NK-92 (cell line): ENCODE measurements around the gene LSAMP.

Source experiments
- DNase-seq: peaks from one replicate; lab custom pipeline; 2025; ENCODE audit not compliant: unreplicated experiment; lab: John Stamatoyannopoulos, UW

Gene LSAMP

GRCh38 chr3:116432795-116433194 is 12.5 kb downstream of the LSAMP start:
- DNase-seq: no peak

GRCh38 chr3:116429479-116430269 is 15.6 kb downstream of the LSAMP start:
- no peak for DNase-seq

GRCh38 chr3:116426036-116426435 is 19.3 kb downstream of the LSAMP start:
- no peak for DNase-seq

GRCh38 chr3:116425126-116425525 is 20.2 kb downstream of the LSAMP start:
- DNase-seq: no peak

GRCh38 chr3:116423945-116424344 is 21.3 kb downstream of the LSAMP start:
- DNase-seq: no peak

GRCh38 chr3:116423374-116423773 is 21.9 kb downstream of the LSAMP start:
- DNase-seq: no peak

- DNase-seq: no peak
Observed at GRCh38 chr3:116417151-116417550, 28.1 kb downstream of the LSAMP start.

- DNase-seq: no peak
Observed at GRCh38 chr3:116413319-116413718, 32.0 kb downstream of the LSAMP start.

GRCh38 chr3:116408473-116408872 is 36.8 kb downstream of the LSAMP start:
- DNase-seq: no peak

GRCh38 chr3:116405231-116405630 is 40.1 kb downstream of the LSAMP start:
- no peak for DNase-seq

- no peak for DNase-seq
Observed at GRCh38 chr3:116399701-116400226, 45.5 kb downstream of the LSAMP start.

GRCh38 chr3:116394365-116394764 is 50.9 kb downstream of the LSAMP start:
- DNase-seq: no peak

GRCh38 chr3:116393199-116393598 is 52.1 kb downstream of the LSAMP start:
- no peak for DNase-seq

GRCh38 chr3:116392291-116392690 is 53.0 kb downstream of the LSAMP start:
- no peak for DNase-seq

- no peak for DNase-seq
Observed at GRCh38 chr3:116391296-116392201, 53.7 kb downstream of the LSAMP start.

GRCh38 chr3:116390318-116390717 is 55.0 kb downstream of the LSAMP start:
- DNase-seq: no peak

GRCh38 chr3:116388867-116389385 is 56.4 kb downstream of the LSAMP start:
- DNase-seq: no peak

- DNase-seq: no peak
Observed at GRCh38 chr3:116386168-116386567, 59.1 kb downstream of the LSAMP start.

- no peak for DNase-seq
Observed at GRCh38 chr3:116384717-116385116, 60.6 kb downstream of the LSAMP start.

- DNase-seq: no peak
Observed at GRCh38 chr3:116378077-116378476, 67.2 kb downstream of the LSAMP start.

- DNase-seq: no peak
Observed at GRCh38 chr3:116374901-116375300, 70.4 kb downstream of the LSAMP start.
